NCI-H82 treated with DMSO at 0.1 percent for 48 hours (cell line): ENCODE data around the gene PLD6.
"Not testable (repeated sequence)": the region's sequence is repeated elsewhere in the genome, so short reads cannot be mapped to it uniquely, and the experiment has no call there.

Experiments
- DNase-seq: peaks from one replicate; lab custom pipeline; 2025; ENCODE audit not compliant: unreplicated experiment; lab: John Stamatoyannopoulos, UW

Gene PLD6

DNA sequence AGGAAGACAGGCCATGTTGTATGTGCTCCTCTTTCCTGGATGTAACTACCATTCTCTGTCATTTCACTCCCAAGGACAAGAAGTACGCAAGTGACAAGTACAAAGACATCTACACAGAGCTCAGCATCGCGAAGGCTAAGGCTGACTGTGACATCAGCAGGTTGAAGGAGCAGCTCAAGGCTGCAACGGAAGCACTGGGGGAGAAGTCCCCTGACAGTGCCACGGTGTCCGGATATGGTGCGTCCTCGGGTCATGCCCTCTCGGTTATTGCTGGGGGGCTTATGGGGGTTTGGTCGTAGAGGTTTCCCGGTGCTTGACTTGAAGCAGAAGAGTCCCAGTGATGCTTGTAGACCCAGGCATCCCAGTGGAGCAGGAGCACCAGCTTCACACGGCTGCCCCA, 29.0 kb downstream of the PLD6 start:
- DNase-seq: no peak

DNA sequence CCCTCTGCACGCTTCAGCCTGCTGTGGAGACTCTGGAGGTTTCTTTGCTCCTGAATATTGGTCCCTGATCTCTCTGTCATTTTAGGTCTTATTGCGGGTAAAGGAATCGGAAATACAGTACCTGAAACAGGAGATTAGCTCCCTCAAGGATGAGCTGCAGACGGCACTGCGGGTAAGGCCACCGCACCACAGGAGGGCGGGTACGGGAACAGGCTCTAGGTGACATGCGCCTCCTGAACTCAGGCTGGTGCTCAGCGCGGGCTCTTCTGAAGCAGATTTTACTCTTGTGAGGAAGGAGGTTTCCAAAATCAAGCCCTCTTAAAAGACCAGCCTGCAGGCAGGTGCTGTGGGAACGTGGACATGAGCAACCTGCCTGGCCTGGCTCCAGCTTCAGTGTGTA, 29.8 kb downstream of the PLD6 start:
- DNase-seq: no peak

DNA sequence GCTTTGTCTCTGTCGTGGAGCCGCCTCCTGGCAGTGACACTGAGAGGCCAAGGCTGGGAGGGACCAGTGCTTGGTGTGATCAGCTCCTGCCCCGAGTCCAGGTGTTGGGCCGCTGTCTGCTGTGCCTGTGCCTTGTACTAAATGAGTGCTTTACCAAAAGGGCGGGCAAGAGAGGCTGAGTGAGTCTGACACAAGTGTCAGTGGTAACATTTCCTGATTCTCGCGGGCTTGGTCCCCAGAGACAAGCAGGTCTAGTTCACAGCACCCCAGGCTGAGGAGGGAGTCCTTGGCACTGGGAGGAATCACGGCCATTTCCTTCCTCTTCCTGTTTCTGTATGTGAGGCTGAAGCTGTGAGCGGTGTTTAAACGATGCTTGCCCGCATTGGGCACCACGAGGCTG, 30.2 kb downstream of the PLD6 start:
- DNase-seq: no peak

DNA sequence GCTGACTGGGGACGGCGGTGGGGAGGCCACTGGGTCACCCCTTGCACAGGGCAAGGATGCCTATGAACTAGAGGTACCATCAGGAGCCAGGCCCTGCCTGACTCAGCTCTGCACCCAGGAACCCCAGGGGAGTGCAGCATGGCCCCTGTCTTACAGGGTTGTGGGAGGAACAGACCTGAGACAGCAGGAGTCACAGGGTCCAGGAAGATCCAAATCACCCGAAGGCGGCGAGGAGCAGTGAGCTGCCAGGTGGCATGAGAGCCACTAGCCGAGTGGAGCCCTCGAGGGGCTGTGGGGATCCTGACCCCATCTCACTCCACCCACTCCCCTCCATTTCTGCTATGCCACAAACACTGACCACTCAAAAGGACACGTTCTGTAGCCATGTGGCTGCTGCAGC, 30.8 kb downstream of the PLD6 start:
- DNase-seq: no peak

DNA sequence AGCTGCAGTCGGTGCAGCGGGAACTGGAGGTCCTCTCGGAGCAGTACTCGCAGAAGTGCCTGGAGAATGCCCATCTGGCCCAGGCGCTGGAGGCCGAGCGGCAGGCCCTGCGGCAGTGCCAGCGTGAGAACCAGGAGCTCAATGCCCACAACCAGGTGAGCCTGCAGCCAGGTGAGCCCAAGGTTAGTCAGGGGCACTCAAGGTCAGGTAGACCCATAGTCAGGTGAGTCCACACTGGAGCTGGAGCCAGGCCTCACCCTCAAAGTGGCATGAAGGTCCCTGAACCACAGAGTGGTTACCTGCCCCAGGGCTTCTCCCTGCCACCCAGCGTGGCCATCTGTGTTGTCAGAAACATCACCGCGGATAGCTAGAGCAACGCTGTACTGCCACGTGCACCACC, 32.2 kb downstream of the PLD6 start:
- DNase-seq: no peak

DNA sequence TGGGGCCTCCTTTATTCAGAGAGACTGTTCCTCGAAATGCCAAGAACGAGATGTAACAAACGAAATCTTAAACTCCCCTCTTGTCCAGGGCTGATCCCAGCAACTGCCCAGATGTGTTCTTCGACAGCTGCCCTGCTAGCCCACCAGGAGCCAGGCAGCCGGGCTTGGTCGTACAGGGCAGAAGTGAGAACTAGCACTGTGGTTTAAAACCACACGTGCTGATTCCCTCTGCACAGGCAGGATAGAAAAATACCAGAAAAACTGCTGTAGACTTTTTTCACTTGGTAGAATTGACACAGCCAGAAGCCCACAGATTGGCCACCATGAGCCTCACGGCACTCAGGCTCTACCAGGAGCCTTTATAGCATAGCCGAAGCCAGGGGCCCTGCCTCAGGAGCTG, 33.1 kb downstream of the PLD6 start:
- no peak for DNase-seq

DNA sequence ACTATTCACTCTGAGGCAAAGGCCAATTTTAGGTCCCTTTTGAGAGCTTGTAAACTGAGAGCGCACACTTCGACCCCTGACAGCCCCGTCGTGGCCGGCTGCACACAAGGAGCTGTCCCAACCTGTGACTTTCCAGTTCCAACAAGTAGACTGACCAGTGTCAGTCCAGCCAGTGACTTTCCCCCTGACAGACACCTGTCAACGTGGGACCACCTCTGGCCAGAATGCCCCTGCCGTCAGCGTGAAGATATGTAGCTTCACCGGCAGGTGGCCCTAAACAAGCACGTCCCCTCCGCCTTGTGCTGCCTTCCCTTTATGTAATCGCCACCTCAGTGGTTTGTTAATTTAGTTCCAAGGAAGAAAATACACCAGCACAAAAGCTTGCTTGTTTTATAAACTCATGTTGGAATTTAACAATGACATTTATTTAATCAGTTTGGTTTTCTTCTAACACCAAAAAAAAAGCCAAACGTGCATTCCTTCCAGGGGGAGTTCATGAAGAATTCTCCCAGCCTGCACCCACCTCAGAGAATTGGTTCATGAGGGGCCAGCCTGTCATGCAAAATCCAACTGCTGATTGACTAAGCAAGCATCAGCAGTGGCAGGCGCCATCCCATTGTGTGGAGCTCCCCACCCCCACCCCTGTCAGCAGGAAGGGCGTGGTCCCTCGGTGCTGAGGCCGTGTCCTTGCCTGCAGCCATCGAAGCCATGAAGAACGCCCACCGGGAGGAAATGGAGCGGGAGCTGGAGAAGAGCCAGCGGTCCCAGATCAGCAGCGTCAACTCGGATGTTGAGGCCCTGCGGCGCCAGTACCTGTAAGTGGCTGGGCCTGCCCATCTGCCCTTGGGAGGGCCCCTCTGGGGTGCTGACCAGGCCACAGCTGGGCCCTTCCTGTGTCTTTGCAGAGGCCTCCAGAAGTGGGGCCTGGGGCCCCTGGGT, 33.9 kb downstream of the PLD6 start:
- no peak for DNase-seq

DNA sequence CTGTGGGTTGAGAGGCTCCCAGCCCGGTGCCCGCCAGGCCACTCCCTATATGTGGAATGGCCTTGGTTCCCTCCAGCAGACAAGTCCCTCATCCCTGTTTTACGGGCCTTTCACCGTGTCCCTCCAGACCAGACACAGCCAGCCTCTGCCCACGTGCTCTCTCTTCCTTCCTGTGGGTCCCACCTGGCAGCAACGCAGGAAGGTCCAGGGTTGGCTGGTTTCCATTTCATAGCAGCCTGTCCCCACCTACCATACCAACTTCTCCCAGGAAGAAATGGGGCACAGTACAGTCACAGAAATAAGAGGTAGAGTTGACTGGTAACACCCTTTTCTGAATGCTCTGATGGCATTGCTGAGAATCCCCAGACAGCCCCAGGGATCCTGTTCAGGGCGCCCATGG, 34.9 kb downstream of the PLD6 start:
- DNase-seq: no peak

DNA sequence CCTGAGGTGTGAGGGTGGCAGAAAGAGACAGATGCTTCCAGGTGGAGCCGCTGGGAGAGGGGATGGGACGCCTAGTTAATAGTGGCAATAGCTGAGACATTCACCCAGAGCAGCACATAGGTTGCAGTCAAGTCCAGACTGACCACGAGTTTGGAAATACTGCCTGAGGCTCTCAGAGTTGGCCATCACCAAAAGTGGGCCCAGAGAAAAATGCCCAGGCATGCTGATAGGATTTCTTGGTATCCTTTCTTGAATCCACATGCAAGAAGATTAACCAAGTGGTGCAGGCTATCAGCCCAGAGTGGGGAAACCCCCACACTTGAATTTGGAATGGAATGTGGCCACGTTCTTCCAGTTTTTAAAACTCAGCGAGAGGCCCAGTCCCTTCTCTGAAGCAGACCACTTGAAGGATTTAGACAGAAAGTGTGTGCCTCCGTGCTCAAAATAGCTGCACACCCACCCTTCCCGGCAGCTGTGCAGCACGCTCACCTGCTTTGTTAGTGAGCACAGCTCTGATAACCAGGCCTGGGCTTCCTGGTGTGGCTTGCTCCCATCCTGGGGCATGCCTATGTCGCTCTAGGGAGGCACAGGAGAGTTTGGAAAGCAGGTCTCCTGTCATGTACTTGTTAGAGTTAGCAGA, 35.7 kb downstream of the PLD6 start:
- no peak for DNase-seq

DNA sequence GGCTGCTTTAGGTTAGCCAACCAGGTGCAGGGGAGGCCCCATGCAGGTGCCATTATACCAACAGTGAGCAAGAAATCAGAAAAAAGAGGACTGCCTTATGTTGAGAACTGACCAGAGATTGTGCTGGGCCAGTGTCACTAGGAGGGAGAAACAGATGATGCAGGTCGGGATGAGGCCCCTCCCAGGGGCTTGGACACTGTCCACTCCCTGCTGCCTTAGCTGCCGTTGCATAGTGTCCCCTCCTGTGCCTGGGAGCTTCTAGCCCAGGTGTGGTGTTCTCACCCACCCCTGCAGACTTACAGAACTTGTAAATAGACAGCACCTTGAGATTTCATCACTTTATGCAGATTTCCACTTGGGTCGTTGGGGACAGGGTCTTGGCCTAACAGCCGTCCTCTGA, 36.7 kb downstream of the PLD6 start:
- no peak for DNase-seq

DNA sequence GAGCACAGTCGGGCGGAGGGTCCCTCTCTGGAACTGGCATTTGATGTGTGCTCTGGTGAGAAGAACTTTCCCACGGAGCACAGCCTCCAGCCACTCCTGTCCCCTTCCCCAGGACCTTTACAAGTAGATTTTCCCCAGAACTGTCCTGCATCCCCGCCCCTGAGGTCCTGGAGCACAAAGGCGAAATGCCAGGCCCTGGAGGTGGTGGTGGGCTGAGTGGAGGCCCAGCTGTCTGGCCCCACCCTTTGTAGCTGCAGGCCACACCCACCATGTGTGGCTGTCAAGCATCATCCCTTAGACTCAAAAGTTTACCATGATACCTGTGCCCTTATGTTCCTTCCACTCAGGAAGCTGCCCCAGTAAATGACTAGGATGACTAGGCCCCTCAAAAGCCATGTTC, 37.7 kb downstream of the PLD6 start:
- no peak for DNase-seq

DNA sequence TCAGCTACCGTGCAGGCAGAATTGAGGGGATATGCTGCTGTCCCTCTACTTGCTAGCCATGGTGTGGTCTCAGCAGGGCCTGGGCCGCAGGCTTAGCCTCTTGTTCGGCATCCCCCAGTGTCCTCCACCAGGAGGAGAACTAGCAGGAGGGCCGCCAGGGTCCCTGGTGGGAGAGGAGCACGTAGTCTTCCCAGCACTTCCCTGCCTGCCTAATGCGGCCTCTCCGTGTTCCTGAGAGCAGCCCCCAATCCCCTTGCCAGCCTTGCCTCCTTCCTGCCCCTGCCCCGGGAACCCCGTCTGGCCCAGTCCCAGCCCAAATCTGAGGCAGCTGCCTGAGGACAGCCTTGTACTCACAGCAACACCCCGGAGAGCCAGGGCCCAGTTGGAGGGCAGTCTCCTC, 38.1 kb downstream of the PLD6 start:
- DNase-seq: no peak

DNA sequence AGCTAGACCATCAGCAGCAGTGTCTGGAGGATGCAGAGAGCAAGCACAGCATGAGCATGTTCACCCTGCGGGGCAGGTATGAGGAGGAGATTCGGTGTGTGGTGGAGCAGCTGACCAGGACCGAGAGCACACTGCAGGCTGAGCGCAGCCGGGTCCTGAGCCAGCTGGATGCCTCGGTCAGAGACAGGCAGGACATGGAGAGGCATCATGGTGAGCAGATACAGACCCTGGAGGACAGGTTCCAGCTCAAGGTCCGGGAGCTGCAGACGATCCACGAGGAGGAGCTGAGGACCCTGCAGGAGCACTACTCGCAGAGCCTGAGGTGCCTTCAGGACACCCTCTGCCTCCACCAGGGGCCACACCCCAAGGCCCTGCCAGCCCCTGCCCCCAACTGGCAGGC, 38.8 kb downstream of the PLD6 start:
- no peak for DNase-seq

DNA sequence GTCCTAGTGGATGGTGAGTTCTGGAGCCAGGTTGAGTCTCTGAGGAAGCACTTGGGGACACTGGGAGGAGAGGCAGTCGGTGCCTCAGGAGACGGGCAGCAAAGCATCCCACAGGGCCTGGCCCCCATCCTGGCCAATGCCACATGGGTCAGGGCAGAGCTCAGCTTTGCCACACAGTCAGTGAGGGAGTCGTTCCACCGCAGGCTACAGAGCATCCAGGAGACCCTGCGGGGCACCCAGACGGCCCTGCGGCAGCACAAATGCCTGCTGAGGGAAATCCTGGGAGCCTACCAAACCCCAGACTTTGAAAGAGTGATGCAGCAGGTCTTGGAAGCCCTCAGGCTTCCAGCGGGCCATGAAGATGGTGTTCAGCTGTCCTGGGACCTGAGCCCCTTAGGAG, 39.7 kb downstream of the PLD6 start:
- DNase-seq: no peak

DNA sequence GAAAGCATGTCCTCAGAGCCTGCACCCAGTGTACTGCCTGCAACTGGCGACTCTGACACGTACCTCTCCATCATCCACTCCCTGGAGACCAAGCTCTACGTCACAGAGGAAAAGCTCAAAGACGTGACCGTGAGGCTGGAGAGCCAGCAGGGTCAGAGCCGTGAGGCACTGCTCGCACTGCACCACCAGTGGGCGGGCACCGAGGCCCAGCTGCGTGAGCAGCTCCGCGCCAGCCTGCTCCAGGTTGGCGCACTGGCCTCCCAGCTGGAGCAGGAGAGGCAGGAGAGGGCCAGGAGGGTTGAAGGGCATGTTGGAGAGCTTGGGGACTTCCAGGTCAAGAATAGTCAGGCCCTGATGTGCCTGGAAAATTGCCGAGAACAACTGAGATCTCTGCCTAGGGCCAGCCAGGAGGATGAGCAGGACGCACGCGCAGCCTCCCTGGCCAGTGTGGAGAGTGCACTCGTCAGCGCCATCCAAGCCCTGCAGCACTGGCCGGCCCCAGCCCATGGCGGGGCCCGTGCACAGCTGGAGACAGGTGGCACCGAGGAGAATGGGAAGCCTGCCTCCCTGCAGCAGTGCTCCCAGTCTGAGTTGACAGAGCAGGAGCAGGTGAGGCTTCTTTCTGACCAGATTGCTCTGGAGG, 40.3 kb downstream of the PLD6 start:
- no peak for DNase-seq

DNA sequence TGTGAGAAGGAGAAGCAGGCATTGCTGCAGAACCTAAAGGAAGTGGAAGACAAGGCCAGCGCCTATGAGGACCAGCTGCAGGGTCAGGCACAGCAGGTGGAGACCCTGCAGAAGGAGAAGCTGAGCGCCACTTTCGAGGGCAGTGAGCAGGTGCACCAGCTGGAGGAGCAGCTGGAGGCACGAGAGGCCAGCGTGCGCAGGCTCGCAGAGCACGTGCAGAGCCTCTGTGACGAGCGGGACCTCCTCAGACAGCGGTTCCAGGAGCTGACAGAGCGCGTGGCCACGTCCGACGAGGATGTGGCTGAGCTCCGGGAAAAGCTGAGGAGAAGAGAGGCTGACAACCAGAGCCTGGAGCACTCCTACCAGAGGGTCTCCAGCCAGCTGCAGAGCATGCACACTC, 41.5 kb downstream of the PLD6 start:
- DNase-seq: no peak

DNA sequence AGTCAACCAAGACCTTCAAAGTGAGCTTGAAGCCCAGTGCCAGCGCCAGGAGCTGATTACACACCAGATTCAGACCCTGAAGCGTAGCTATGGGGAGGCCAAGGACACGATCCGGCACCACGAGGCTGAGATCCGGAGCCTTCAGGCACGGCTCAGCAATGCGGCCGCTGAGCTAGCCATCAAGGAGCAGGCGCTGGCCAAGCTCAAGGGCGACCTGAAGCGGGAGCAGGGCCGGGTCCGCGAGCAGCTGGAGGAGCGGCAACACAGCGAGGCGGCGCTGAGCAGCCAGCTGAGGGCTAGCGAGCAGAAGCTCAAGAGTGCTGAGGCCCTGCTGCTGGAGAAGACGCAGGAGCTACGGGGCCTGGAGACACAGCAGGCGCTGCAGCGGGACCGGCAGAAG, 42.0 kb downstream of the PLD6 start:
- no peak for DNase-seq

DNA sequence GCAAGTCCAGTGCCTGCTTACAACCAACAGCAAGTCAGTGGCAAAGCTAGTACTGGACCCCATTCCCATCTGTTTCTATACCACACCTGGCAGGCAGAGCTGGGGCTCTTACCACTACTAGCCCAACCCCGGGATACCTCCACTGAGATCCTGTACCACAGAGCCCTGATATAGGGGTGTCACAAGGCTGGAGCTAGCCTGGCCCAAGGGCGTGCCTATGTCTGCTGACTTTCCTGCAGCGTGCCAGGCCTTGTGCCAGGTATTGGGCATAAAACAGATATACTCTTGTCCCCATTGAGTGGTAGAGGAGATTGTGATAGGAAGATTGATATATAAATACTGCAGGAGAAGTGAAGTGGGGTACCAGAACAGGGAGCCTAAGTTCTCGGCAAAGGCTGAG, 44.4 kb downstream of the PLD6 start:
- no peak for DNase-seq

DNA sequence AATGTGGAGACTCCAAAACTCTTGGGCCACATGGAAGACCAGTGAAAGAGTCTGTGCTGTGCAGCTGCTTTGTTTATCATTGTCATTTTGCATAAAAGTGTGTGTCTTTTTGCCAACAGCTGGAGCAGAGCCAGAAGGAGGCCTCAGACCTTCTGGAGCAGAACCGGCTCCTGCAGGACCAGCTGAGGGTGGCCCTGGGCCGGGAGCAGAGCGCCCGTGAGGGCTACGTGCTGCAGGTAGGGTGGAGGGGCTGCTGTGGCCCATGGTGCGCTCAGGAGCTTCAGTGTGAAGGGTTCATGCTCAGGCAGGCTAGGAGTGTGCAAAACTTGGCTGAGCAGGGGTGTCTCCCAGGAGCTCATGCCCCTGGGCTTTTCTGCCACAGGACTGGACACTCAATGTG, 45.0 kb downstream of the PLD6 start:
- DNase-seq: no peak

DNA sequence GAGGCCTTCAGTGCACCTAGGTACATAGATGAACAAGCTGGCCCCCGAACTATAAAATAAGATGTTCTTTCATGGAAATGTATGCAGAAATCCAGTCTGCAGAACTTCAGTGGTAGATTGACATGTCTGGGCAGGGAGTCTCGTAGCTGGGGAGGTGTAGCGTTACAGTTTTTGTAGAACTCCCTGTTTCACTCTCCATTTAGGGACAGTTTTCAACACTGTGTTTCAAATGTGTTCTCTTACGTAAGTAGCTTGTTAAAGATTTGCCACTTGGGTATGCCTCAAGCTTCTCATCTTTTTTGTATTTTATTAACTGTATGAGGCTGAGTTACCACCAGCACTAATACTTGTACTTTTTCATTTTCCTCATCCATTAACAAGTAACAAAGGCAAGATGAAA, 46.6 kb downstream of the PLD6 start:
- no peak for DNase-seq

DNA sequence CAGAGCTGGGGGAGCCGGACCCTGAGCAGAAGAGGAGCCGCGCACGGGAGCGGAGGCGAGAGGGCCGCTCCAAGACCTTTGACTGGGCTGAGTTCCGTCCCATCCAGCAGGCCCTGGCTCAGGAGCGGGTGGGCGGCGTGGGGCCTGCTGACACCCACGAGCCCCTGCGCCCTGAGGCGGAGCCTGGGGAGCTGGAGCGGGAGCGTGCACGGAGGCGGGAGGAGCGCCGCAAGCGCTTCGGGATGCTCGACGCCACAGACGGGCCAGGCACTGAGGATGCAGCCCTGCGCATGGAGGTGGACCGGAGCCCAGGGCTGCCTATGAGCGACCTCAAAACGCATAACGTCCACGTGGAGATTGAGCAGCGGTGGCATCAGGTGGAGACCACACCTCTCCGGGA, 47.6 kb downstream of the PLD6 start:
- not testable (repeated sequence) for DNase-seq

DNA sequence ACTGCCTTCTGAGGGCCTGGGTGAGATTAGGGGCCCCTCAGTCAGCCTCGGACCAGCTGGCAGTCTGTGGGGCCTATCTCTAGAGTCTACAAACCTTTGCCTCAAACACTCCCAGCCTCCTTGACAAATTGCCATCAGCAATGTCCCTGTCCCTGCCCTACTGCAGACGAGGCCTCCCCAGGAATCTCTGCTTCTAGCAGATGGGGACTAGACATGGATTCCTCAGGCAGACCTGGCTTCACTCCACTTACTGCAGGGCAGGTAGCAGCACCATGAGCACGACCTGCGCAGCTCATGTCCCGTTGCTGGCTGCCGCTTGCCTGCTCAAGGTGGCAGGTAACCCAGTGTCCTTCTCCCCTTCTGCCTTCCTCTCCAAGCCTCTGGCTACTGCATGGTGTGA, 49.1 kb downstream of the PLD6 start:
- DNase-seq: no peak
